ENCODE data around the gene MSRB2. TPM values are rescaled to one million over a fixed set of nuclear protein-coding genes. Genes with fewer than 3 reads are reported as not detected.

The MSRB2 gene
- total and polyA plus RNA-seq, 2 of the 8 experiments (the other 6 are each of a cell fraction or from before 2014, with no cell fraction given), result 11.0 to 13.9 TPM

DNA sequence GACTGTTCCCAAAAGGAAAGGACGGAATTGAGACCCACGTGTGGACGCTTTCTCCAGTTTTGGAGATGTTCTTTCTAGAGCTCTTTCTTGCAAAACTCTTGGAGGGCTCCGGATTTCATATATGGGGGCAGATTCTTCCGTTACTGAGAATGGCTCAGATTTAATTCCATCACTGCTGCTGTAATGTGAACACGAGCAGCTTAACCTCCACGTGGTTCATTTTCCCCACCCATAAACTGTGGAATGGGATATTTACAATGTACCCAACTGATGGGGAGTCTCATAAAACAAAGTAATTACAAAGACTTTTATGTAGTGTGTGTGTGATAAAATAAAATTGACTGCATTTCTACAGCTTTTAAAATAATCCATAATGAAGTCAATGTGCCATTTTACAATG lies 15.1 kb upstream of the MSRB2 start (continued):
- no peak for TF ChIP-seq KDM5A (IDR thresholded peaks at IDR 0.05; ENCODE audit: low read length)
- TF ChIP-seq, protein P1, sequence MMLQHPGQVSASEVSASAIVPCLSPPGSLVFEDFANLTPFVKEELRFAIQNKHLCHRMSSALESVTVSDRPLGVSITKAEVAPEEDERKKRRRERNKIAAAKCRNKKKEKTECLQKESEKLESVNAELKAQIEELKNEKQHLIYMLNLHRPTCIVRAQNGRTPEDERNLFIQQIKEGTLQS (IDR thresholded peaks at IDR 0.05; ENCODE audit: insufficient read depth, low read depth, low read length), result no peak
- no peak for TF ChIP-seq SRF (IDR thresholded peaks at IDR 0.05; ENCODE audit: low read depth, low read length)
- TF ChIP-seq, protein P2, sequence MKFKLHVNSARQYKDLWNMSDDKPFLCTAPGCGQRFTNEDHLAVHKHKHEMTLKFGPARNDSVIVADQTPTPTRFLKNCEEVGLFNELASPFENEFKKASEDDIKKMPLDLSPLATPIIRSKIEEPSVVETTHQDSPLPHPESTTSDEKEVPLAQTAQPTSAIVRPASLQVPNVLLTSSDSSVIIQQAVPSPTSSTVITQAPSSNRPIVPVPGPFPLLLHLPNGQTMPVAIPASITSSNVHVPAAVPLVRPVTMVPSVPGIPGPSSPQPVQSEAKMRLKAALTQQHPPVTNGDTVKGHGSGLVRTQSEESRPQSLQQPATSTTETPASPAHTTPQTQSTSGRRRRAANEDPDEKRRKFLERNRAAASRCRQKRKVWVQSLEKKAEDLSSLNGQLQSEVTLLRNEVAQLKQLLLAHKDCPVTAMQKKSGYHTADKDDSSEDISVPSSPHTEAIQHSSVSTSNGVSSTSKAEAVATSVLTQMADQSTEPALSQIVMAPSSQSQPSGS (IDR thresholded peaks at IDR 0.05; ENCODE audit: low read length), result no peak
- no peak for TF ChIP-seq SIRT6 (IDR thresholded peaks at IDR 0.05; ENCODE audit: low read length)
